Stomach (tissue), 9 donors: ENCODE results near the gene AQP2. TPM values are rescaled to one million over a fixed set of nuclear protein-coding genes. Genes with fewer than 3 reads are reported as not detected.
A peak's percentile ranks its signal among the peaks of the same experiment; 100 is the strongest.

Experiments
- DNase-seq, 2 donors: peaks; one replicate each; pipeline versions ENCODE4 v3.0.0 to v3.0.0-alpha.2; 2013 to 2019
- H3K27ac ChIP-seq, 5 donors: fragments of 200-600 bp in 4 of 5; sonication (generic) in 4 of 5; one replicate each; pipeline ENCODE4 v1.5.1; 2013 to 2019; ENCODE audit warnings: mild to moderate bottlenecking in 1 of 5, moderate library complexity in 1 of 5
- H3K27me3 ChIP-seq, 3 donors: fragments of 200-600 bp; sonication (generic); one replicate each; pipeline ENCODE4 v1.5.1; 2017 to 2019; ENCODE audit warnings: mixed run types in 1 of 3
- H3K36me3 ChIP-seq, 4 donors: fragments of 200-600 bp; sonication (generic); 1 replicate in 3 of 4; 2 replicates in 1 of 4; pipeline ENCODE4 v1.5.1; 2016 to 2019
- H3K4me1 ChIP-seq, 4 donors: fragments of 200-600 bp; sonication (generic); one replicate each; pipeline ENCODE4 v1.5.1; 2016 to 2019
- H3K4me3 ChIP-seq, 4 donors: fragments of 200-600 bp; sonication (generic) in 3 of 4; one replicate each; pipeline ENCODE4 v1.5.1; 2016 to 2019; ENCODE audit warnings: mild to moderate bottlenecking in 1 of 4
- H3K9me3 ChIP-seq, 4 donors: fragments of 200-600 bp; sonication (generic); one replicate each; pipeline ENCODE4 v1.5.1; 2016 to 2019
- CTCF ChIP-seq, 7 experiments: fragments of 450-650 bp in 4 of 7; fragments of 200-600 bp in 3 of 7; sonication (generic) in 3 of 7; IDR thresholded peaks; one replicate each; pipeline ENCODE4 v1.5.1; 2016 to 2019; ENCODE audit warnings: antibody characterized with exemption in 7 of 7, control low read depth in 2 of 7, mild to moderate bottlenecking in 1 of 7
- EP300 ChIP-seq: sonication (generic); formaldehyde crosslinking; IDR thresholded peaks from one replicate; pipeline ENCODE4 v1.6.1; 2017; ENCODE audit warnings: antibody characterized with exemption
- POLR2A ChIP-seq, 4 donors: fragments of 450-650 bp; IDR thresholded peaks; one replicate each; pipeline ENCODE4 v1.6.1; 2016; ENCODE audit warnings: antibody characterized with exemption in 4 of 4, control low read depth in 2 of 4, mild to moderate bottlenecking in 1 of 4, moderate library complexity in 1 of 4
- POLR2AphosphoS5 ChIP-seq, 3 donors: sonication (generic); formaldehyde crosslinking; IDR thresholded peaks; one replicate each; pipeline ENCODE4 v1.6.1; 2016; ENCODE audit warnings: antibody characterized with exemption in 3 of 3
- WGBS, 5 donors: extraction: QIAGEN DNeasy Blood & Tissue Kit in 3 of 5; methylation state at CpG; one replicate each; pipeline versions ENCODE4 v1.1.5 to v1.1.7; 2013 to 2018; 5-methylcytosine and 5-hydroxymethylcytosine counted together
- intact Hi-C: fragments of 100-400 bp; cut with DNase I; formaldehyde crosslinking; loops from one replicate; pipeline ENCODE4 v1.15.1; 2023; ENCODE audit warnings: low total_unique reads
- polyA plus RNA-seq, 3 donors: library from polyadenylated mRNA; stranded (reverse); fragments of 200-250 nt; gene quantifications; one replicate each; pipeline ENCODE4 v1.2.3, GENCODE V29; 2013
- total RNA-seq, 5 donors: library from RNA; depleted of rRNA; stranded (reverse); fragments of >200 nt; gene quantifications; one replicate each; pipeline versions ENCODE4 v1.1.0 to v1.2.3, GENCODE V29; 2014 to 2016
- donor health status: healthy with polysubstance abuse.
- donor health status: Bipolar disorder and iron deficiency.
- donor health status: healthy.

AQP2 gene
- total and polyA plus RNA-seq, 8 donors: 0.92 TPM; not detected in 7

GRCh38 chr12:49971141-49971540 lies 20.6 kb downstream of the AQP2 start:
- DNase-seq: peak in 1 of 2 donors; percentile 1
- intact Hi-C loops: no loop called here
- H3K4me3 ChIP-seq: no peak overlapping the region
- H3K27ac ChIP-seq: no peak overlapping the region
- WGBS, 5 donors: 70 to 88% (median 83%) methylated on average over 6 of the region's 6 CpGs
- H3K9me3 ChIP-seq: no peaks in the 10 kb centered on the region
- peaks cover 22 to 48% (median 37%) of the 10 kb centered on the region in 4 donors for H3K4me1 ChIP-seq
- TF ChIP-seq EP300 (no peak), POLR2AphosphoS5 (IDR thresholded peaks at IDR 0.05) (no peak), POLR2A (IDR thresholded peaks at IDR 0.05) (no peak), CTCF (IDR thresholded peaks at IDR 0.05) (no peak)
- peaks cover 0 to 27% (median 0%) of the 10 kb centered on the region in 3 donors for H3K27me3 ChIP-seq
- H3K36me3 ChIP-seq: no peaks in the 10 kb centered on the region

GRCh38 chr12:49972129-49972528 lies 21.6 kb downstream of the AQP2 start:
- intact Hi-C loops: no loop called here
- TF ChIP-seq EP300 (no peak), POLR2AphosphoS5 (IDR thresholded peaks at IDR 0.05) (no peak), POLR2A (IDR thresholded peaks at IDR 0.05) (no peak), CTCF (IDR thresholded peaks at IDR 0.05) (no peak)
- peaks cover 21 to 42% (median 30%) of the 10 kb centered on the region in 4 donors for H3K4me1 ChIP-seq
- H3K27ac ChIP-seq: no peak overlapping the region
- no peak overlapping the region for H3K4me3 ChIP-seq
- H3K9me3 ChIP-seq: no peaks in the 10 kb centered on the region
- WGBS, 5 donors: 66 to 81% (median 75%) methylated on average over 9 of the region's 9 CpGs
- no peaks in the 10 kb centered on the region for H3K36me3 ChIP-seq
- H3K27me3 ChIP-seq: peaks cover 0 to 27% (median 0%) of the 10 kb centered on the region in 3 donors
- peak in 1 of 2 donors; percentile 22 for DNase-seq

- no peak within 1 kb of the TSS for H3K4me3 ChIP-seq
- no peaks in the 10 kb centered on the region for H3K9me3 ChIP-seq
- H3K27me3 ChIP-seq: peaks cover 0 to 21% (median 0%) of the 10 kb centered on the region in 3 donors
- peak within 1 kb of the TSS in 1 of 5 donors; percentile 6 for H3K27ac ChIP-seq
- TF ChIP-seq EP300 (no peak), POLR2A (IDR thresholded peaks at IDR 0.05) (no peak), POLR2AphosphoS5 (IDR thresholded peaks at IDR 0.05) (no peak), CTCF (IDR thresholded peaks at IDR 0.05) (no peak)
- DNase-seq: peak; percentile 3 to 74
- intact Hi-C loops: no loop called here
- peaks cover 14 to 35% (median 23%) of the 10 kb centered on the region in 4 donors for H3K4me1 ChIP-seq
- WGBS, 5 donors: 62 to 75% (median 68%) methylated on average over 15 to 18 of the region's 18 CpGs
- no peaks in the 10 kb centered on the region for H3K36me3 ChIP-seq
These were observed 22.3 kb downstream of the AQP2 start, which contains the start of gene AQP6 for GRCh38 chr12:49972641-49973360. Gene AQP6 (plus strand): TSS chr12:49972947. CDS start chr12:49973174, 227 bp downstream.

GRCh38 chr12:49973361-49973830 lies 22.9 kb downstream of the AQP2 start:
- no peaks in the 10 kb centered on the region for H3K9me3 ChIP-seq
- no peak overlapping the region for H3K27ac ChIP-seq
- peak in 1 of 2 donors; percentile 6 for DNase-seq
- H3K4me1 ChIP-seq: peaks cover 14 to 36% (median 20%) of the 10 kb centered on the region in 4 donors
- intact Hi-C loops: no loop called here
- 62 to 82% (median 70%) methylated on average over 18 to 19 of the region's 19 CpGs for WGBS, 5 donors
- H3K36me3 ChIP-seq: no peaks in the 10 kb centered on the region
- no peak overlapping the region for H3K4me3 ChIP-seq
- TF ChIP-seq POLR2AphosphoS5 (IDR thresholded peaks at IDR 0.05) (no peak), POLR2A (IDR thresholded peaks at IDR 0.05) (no peak), EP300 (no peak), CTCF (IDR thresholded peaks at IDR 0.05) (no peak)
- peaks cover 0 to 17% (median 0%) of the 10 kb centered on the region in 3 donors for H3K27me3 ChIP-seq
